HepG2 (cell line): ENCODE results near the gene MEG3. TPM values are rescaled to one million over a fixed set of nuclear protein-coding genes. Genes with fewer than 3 reads are reported as not detected.
A peak's percentile ranks its signal among the peaks of the same experiment; 100 is the strongest.

Experiments
- AGO1 ChIP-seq: fragments of 200-400 bp; formaldehyde crosslinking; IDR thresholded peaks from 2 replicates; pipeline ENCODE4 v1.6.1; 2017; ENCODE audit warnings: mild to moderate bottlenecking, low read depth, low read length, moderate library complexity; ENCODE audit not compliant: poor library complexity, severe bottlenecking
- BCLAF1 ChIP-seq: fragments of 450-650 bp; IDR thresholded peaks from 2 replicates; pipeline ENCODE4 v1.6.1; 2017; ENCODE audit warnings: mild to moderate bottlenecking
- CHD2 ChIP-seq: IDR thresholded peaks from 2 replicates; pipeline ENCODE4 v1.6.1; 2011; ENCODE audit warnings: low read depth, low read length, improper control_type of control experiment
- HNRNPL ChIP-seq: fragments of 200-400 bp; formaldehyde crosslinking; IDR thresholded peaks from 2 replicates; pipeline ENCODE4 v1.6.1; 2017; ENCODE audit warnings: mild to moderate bottlenecking, low read depth, low read length
- KLF6 ChIP-seq: IDR thresholded peaks from 2 replicates; pipeline ENCODE4 v1.8.0; 2016; ENCODE audit warnings: missing biosample characterization, missing genetic modification reagents
- NCOR1 ChIP-seq: fragments of 200-600 bp; sonication (generic); IDR thresholded peaks from 2 replicates; pipeline ENCODE4 v1.7.0; 2017; ENCODE audit warnings: antibody characterized with exemption, low read length, borderline replicate concordance
- RBM39 ChIP-seq: fragments of 200-400 bp; formaldehyde crosslinking; IDR thresholded peaks from one replicate; pipeline ENCODE4 v1.6.1; 2018; ENCODE audit warnings: antibody characterized with exemption, mild to moderate bottlenecking, low read depth, low read length; ENCODE audit not compliant: poor library complexity, severe bottlenecking
- REPIN1 ChIP-seq: sonication (generic); formaldehyde crosslinking; IDR thresholded peaks from 2 replicates; pipeline ENCODE4 v1.8.0; 2022; ENCODE audit warnings: missing genetic modification reagents, low read depth, mild to moderate bottlenecking, borderline replicate concordance
- SMAD1 ChIP-seq: sonication (generic); formaldehyde crosslinking; IDR thresholded peaks from 2 replicates; pipeline ENCODE4 v1.4.0; 2020; ENCODE audit warnings: missing genetic modification reagents, low read depth, mild to moderate bottlenecking, borderline replicate concordance
- SMC3 ChIP-seq: IDR thresholded peaks from 2 replicates; pipeline ENCODE4 v1.6.1; 2011; ENCODE audit warnings: low read length, improper control_type of control experiment
- SP4 ChIP-seq: sonication (generic); formaldehyde crosslinking; IDR thresholded peaks from 2 replicates; pipeline ENCODE4 v1.8.1; 2023; ENCODE audit warnings: mild to moderate bottlenecking, missing genetic modification reagents
- U2AF2 ChIP-seq: fragments of 200-400 bp; formaldehyde crosslinking; IDR thresholded peaks from 2 replicates; pipeline ENCODE4 v1.6.1; 2017; ENCODE audit warnings: low read depth, mild to moderate bottlenecking, low read length
- XBP1 ChIP-seq: sonication (generic); formaldehyde crosslinking; IDR thresholded peaks from 2 replicates; pipeline ENCODE4 v1.5.0; 2020; ENCODE audit warnings: missing genetic modification reagents
- ZBTB44 ChIP-seq: sonication (generic); formaldehyde crosslinking; IDR thresholded peaks from 2 replicates; pipeline ENCODE4 v1.4.0; 2020; ENCODE audit warnings: missing genetic modification reagents
- ZNF460 ChIP-seq: sonication (generic); formaldehyde crosslinking; IDR thresholded peaks from 2 replicates; pipeline ENCODE4 v1.5.1; 2020; ENCODE audit warnings: missing genetic modification reagents, mild to moderate bottlenecking, borderline replicate concordance
- ZNF619 ChIP-seq: sonication (generic); formaldehyde crosslinking; IDR thresholded peaks from 2 replicates; pipeline ENCODE4 v1.4.0; 2020; ENCODE audit warnings: mild to moderate bottlenecking, missing genetic modification reagents
- ZNF770 ChIP-seq: sonication (generic); formaldehyde crosslinking; IDR thresholded peaks from 2 replicates; pipeline ENCODE4 v1.5.0; 2020; ENCODE audit warnings: mild to moderate bottlenecking, missing genetic modification reagents
- ZNF776 ChIP-seq: sonication (generic); formaldehyde crosslinking; IDR thresholded peaks from 2 replicates; pipeline ENCODE4 v1.4.0; 2020; ENCODE audit warnings: mild to moderate bottlenecking, missing genetic modification reagents
- ZNF792 ChIP-seq: IDR thresholded peaks from 2 replicates; pipeline ENCODE4 v1.6.1; 2016
- ZNF800 ChIP-seq: sonication (generic); formaldehyde crosslinking; IDR thresholded peaks from 2 replicates; pipeline ENCODE4 v1.4.0; 2020; ENCODE audit warnings: missing genetic modification reagents
- ZZZ3 ChIP-seq: sonication (generic); formaldehyde crosslinking; IDR thresholded peaks from 2 replicates; pipeline ENCODE4 v1.4.0; 2020; ENCODE audit warnings: missing genetic modification reagents, mild to moderate bottlenecking, borderline replicate concordance
- polyA plus RNA-seq, 8 experiments: library from polyadenylated mRNA; depleted of rRNA in 3 of 8; stranded (reverse) in 7 of 8; unstranded in 1 of 8; fragments of >200 nt; fragmentation: Illumina TruSeq in 4 of 8; extraction: Trizol in 4 of 8; gene quantifications; 2 replicates each; pipeline versions ENCODE4 v1.2.1 to v1.2.3, GENCODE V29; 2011 to 2016; ENCODE audit warnings: low read depth in 4 of 8, missing spikeins in 1 of 8, mixed read lengths in 1 of 8; ENCODE audit not compliant: insufficient read depth in 1 of 8
- total RNA-seq, 5 experiments: library from RNA; depleted of rRNA; stranded (reverse); fragments of >200 nt; fragmentation: Illumina TruSeq; extraction: Trizol; gene quantifications; 2 replicates each; pipeline ENCODE4 v1.2.3, GENCODE V29; 2016; ENCODE audit warnings: low read depth in 1 of 5

Gene MEG3
- total and polyA plus RNA-seq, 2 of the 13 experiments (the other 11 are each of a cell fraction or from before 2014, with no cell fraction given): 0.17 TPM; not detected in 1

GRCh38 chr14:100850841-100851585 is 25.1 kb downstream of the MEG3 start (continued):
- no peak for TF ChIP-seq ZNF770 (CRISPR knock-in tag)
- TF ChIP-seq NCOR1: no peak
- TF ChIP-seq ZNF776 (CRISPR knock-in tag): no peak
- TF ChIP-seq SMAD1: peak; percentile 25; the same call in 1 of the 2 replicates
- no peak for TF ChIP-seq CHD2
- no peak for TF ChIP-seq ZZZ3 (CRISPR knock-in tag)
- TF ChIP-seq ZNF792: 0 out of 2 replicates have a peak, but pooled peaks have one; percentile 18
- no peak for TF ChIP-seq XBP1 (CRISPR knock-in tag)
- 0 out of 2 replicates have a peak, but pooled peaks have one; percentile 32 for TF ChIP-seq ZNF619 (CRISPR knock-in tag)
- TF ChIP-seq SMC3: peak; percentile 58; the same call in 1 of the 2 replicates
- TF ChIP-seq SP4: no peak
- no peak for TF ChIP-seq ZNF800 (CRISPR knock-in tag)
- TF ChIP-seq REPIN1: 0 out of 2 replicates have a peak, but pooled peaks have one; percentile 43
- peak; percentile 55 for TF ChIP-seq RBM39
- TF ChIP-seq U2AF2: no peak
- TF ChIP-seq AGO1: no peak
- peak; percentile 98 for TF ChIP-seq HNRNPL
- no peak for TF ChIP-seq BCLAF1
- TF ChIP-seq KLF6 (CRISPR knock-in tag): 0 out of 2 replicates have a peak, but pooled peaks have one; percentile 44
- no peak for TF ChIP-seq ZNF460 (CRISPR knock-in tag)
- TF ChIP-seq ZBTB44 (CRISPR knock-in tag): no peak
